HCT116 (cell line): Measurements from ENCODE around the gene FKBP1A. TPM values are rescaled to one million over a fixed set of nuclear protein-coding genes. Genes with fewer than 3 reads are reported as not detected.

Experiments
- ATAC-seq: fragments of 200-7000 bp; cut with Tn5 transposase; 2 replicates; pipeline ENCODE4 v1.9.1; 2020; ENCODE audit warnings: mild to moderate bottlenecking, moderate library complexity
- BruUV-seq: library from RNA; stranded (reverse); fragments of 400-500 nt; replicated peaks from 2 replicates; lab custom pipeline; 2021; lab: Mats Ljungman, UMichigan
- CTCF ChIA-PET: fragments of 300-600 bp; sonication (Branson Sonifier 250); formaldehyde crosslinking; loops from one replicate; lab custom pipeline; 2021; ENCODE audit warnings: antibody characterized with exemption; lab: Charles Lee
- POLR2A ChIA-PET: fragments of 300-600, 350-600 bp; sonication (Branson Sonifier 250); formaldehyde crosslinking; loops from one replicate; lab custom pipeline; 2021; ENCODE audit warnings: antibody characterized with exemption; lab: Charles Lee
- RAD21 ChIA-PET, 2 experiments: fragments of 300-600 bp; sonication (Branson Sonifier 250); formaldehyde crosslinking; loops; one replicate each; lab custom pipeline; 2023; ENCODE audit warnings: low total read pairs in 2 of 2; ENCODE audit not compliant: uncharacterized antibody in 2 of 2, unreplicated experiment in 2 of 2, low non-redundant PET in 1 of 2; lab: Charles Lee
- DNase-seq: peaks from one replicate; pipeline ENCODE4 v3.0.0-alpha.2; 2010; ENCODE audit warnings: low read depth, low spot score
- H2AFZ ChIP-seq: fragments of 200-600 bp; shearing (Covaris generic), sonication (generic); 2 replicates; pipeline ENCODE4 v1.6.1; 2017; ENCODE audit warnings: low read depth, mixed run types, mixed read lengths, antibody characterized with exemption, low read length; ENCODE audit not compliant: poor library complexity, severe bottlenecking
- H3K27ac ChIP-seq: 2 replicates; pipeline ENCODE4 v1.5.1; 2012; ENCODE audit warnings: low read depth, low read length
- H3K27me3 ChIP-seq: fragments of 200-600 bp; sonication (generic); 2 replicates; pipeline ENCODE4 v1.6.1; 2016; ENCODE audit warnings: mixed run types, low read length, mixed read lengths; ENCODE audit not compliant: insufficient read depth
- H3K36me3 ChIP-seq, 2 experiments: fragments of 200-500 bp in 1 of 2; fragments of 200-600 bp in 1 of 2; sonication (Bioruptor generic) in 1 of 2; sonication (generic) in 1 of 2; 2 replicates each; pipeline versions ENCODE4 v1.5.1 to v1.6.1; 2014 to 2016; ENCODE audit warnings: low read length in 2 of 2, inconsistent platforms in 1 of 2, mixed read lengths in 1 of 2, mixed run types in 1 of 2; ENCODE audit not compliant: insufficient read depth in 2 of 2, control insufficient read depth in 1 of 2
- H3K4me1 ChIP-seq, 2 experiments: fragments of 200-600 bp in 1 of 2; sonication (generic) in 1 of 2; 2 replicates each; pipeline versions ENCODE4 v1.5.1 to v1.6.1; 2012 to 2017; ENCODE audit warnings: low read length in 2 of 2, inconsistent platforms in 1 of 2, mild to moderate bottlenecking in 1 of 2, mixed read lengths in 1 of 2, mixed run types in 1 of 2, moderate library complexity in 1 of 2; ENCODE audit not compliant: insufficient read depth in 2 of 2, control insufficient read depth in 1 of 2
- H3K4me2 ChIP-seq: fragments of 200-600 bp; sonication (generic); 2 replicates; pipeline ENCODE4 v1.6.1; 2017; ENCODE audit warnings: mixed run types, low read length, mixed read lengths
- H3K4me3 ChIP-seq, 2 experiments: fragments of 200-600 bp in 1 of 2; sonication (generic) in 1 of 2; replicated peaks in 1 of 2; 2 replicates each; pipeline ENCODE4 v1.5.1; 2011 to 2016; ENCODE audit warnings: low read length in 2 of 2, control low read depth in 1 of 2, low read depth in 1 of 2, mild to moderate bottlenecking in 1 of 2, mixed read lengths in 1 of 2, mixed run types in 1 of 2
- H3K79me2 ChIP-seq: fragments of 200-600 bp; sonication (generic); 2 replicates; pipeline ENCODE4 v1.6.1; 2017; ENCODE audit warnings: mild to moderate bottlenecking, mixed run types, low read length, moderate library complexity, mixed read lengths; ENCODE audit not compliant: insufficient read depth
- H3K9ac ChIP-seq: fragments of 200-600 bp; sonication (generic); 2 replicates; pipeline ENCODE4 v1.6.1; 2016; ENCODE audit warnings: low read length, mixed read lengths
- H3K9me2 ChIP-seq: fragments of 200-600 bp; sonication (generic), shearing (Covaris generic); 2 replicates; pipeline ENCODE4 v1.6.1; 2017; ENCODE audit warnings: mixed run types, mild to moderate bottlenecking, moderate library complexity; ENCODE audit not compliant: insufficient read depth
- H3K9me3 ChIP-seq, 2 experiments: fragments of 200-500 bp in 1 of 2; fragments of 200-600 bp in 1 of 2; sonication (Bioruptor generic) in 1 of 2; sonication (generic) in 1 of 2; 2 replicates each; pipeline ENCODE4 v1.6.1; 2014 to 2017; ENCODE audit warnings: low read length in 2 of 2, mixed read lengths in 2 of 2, inconsistent platforms in 1 of 2, low read depth in 1 of 2, mild to moderate bottlenecking in 1 of 2, mixed run types in 1 of 2, moderate library complexity in 1 of 2; ENCODE audit not compliant: control insufficient read depth in 1 of 2, insufficient read depth in 1 of 2
- H4K20me1 ChIP-seq: fragments of 200-600 bp; sonication (generic), shearing (Covaris generic); 2 replicates; pipeline ENCODE4 v1.6.1; 2017; ENCODE audit warnings: mixed run types, mild to moderate bottlenecking, moderate library complexity; ENCODE audit not compliant: insufficient read depth
- ATF3 ChIP-seq: IDR thresholded peaks from 2 replicates; pipeline ENCODE4 v1.6.1; 2012
- CBX3 ChIP-seq: IDR thresholded peaks from 2 replicates; pipeline ENCODE4 v1.6.1; 2012; ENCODE audit warnings: low read depth
- CEBPB ChIP-seq: IDR thresholded peaks from 2 replicates; pipeline ENCODE4 v1.6.1; 2012; ENCODE audit warnings: low read depth
- CTCF ChIP-seq, 3 experiments: fragments of 200-600 bp in 1 of 3; sonication (generic) in 1 of 3; IDR thresholded peaks in 2 of 3; conservative IDR thresholded peaks in 1 of 3; 2 replicates each; pipeline ENCODE4 v1.5.1; 2012 to 2017; ENCODE audit warnings: low read depth in 2 of 3, low read length in 2 of 3, antibody characterized with exemption in 1 of 3, borderline replicate concordance in 1 of 3, control low read depth in 1 of 3, mild to moderate bottlenecking in 1 of 3, mixed read lengths in 1 of 3, mixed run types in 1 of 3, moderate library complexity in 1 of 3; ENCODE audit not compliant: insufficient read depth in 1 of 3
- ELF1 ChIP-seq: IDR thresholded peaks from 2 replicates; pipeline ENCODE4 v1.6.1; 2012; ENCODE audit warnings: low read depth, borderline replicate concordance
- EZH2phosphoT487 ChIP-seq: fragments of 200-600 bp; IDR thresholded peaks from 2 replicates; pipeline ENCODE4 v1.6.1; 2018; ENCODE audit warnings: antibody characterized with exemption, borderline replicate concordance
- FOSL1 ChIP-seq: IDR thresholded peaks from 2 replicates; pipeline ENCODE4 v1.6.1; 2012; ENCODE audit warnings: low read depth
- JUND ChIP-seq: IDR thresholded peaks from 2 replicates; pipeline ENCODE4 v1.6.1; 2012
- MAX ChIP-seq: IDR thresholded peaks from 2 replicates; pipeline ENCODE4 v1.6.1; 2012
- POLR2A ChIP-seq: IDR thresholded peaks from 2 replicates; pipeline ENCODE4 v1.7.0; 2011; ENCODE audit warnings: borderline replicate concordance; ENCODE audit not compliant: insufficient read depth, insufficient read length; ENCODE audit errors: extremely low read depth
- POLR2AphosphoS5 ChIP-seq: IDR thresholded peaks from 2 replicates; pipeline ENCODE4 v1.6.1; 2011; ENCODE audit warnings: mild to moderate bottlenecking, low read depth, low read length, moderate library complexity
- SIN3A ChIP-seq: IDR thresholded peaks from 2 replicates; pipeline ENCODE4 v1.6.1; 2012; ENCODE audit warnings: low read depth
- SP1 ChIP-seq: IDR thresholded peaks from 2 replicates; pipeline ENCODE4 v1.6.1; 2012; ENCODE audit warnings: low read depth
- SRF ChIP-seq: IDR thresholded peaks from 2 replicates; pipeline ENCODE4 v1.6.1; 2012; ENCODE audit warnings: low read depth
- TCF7L2 ChIP-seq: IDR thresholded peaks from 2 replicates; pipeline ENCODE4 v1.7.0; 2011; ENCODE audit warnings: borderline replicate concordance, inconsistent platforms; ENCODE audit not compliant: insufficient read depth, insufficient read length; ENCODE audit errors: extremely low read depth
- YY1 ChIP-seq: IDR thresholded peaks from 2 replicates; pipeline ENCODE4 v1.6.1; 2011; ENCODE audit warnings: low read length, low read depth, moderate library complexity, mild to moderate bottlenecking; ENCODE audit not compliant: insufficient replicate concordance; ENCODE audit errors: extremely low read depth
- ZBTB33 ChIP-seq: IDR thresholded peaks from 2 replicates; pipeline ENCODE4 v1.6.1; 2011; ENCODE audit warnings: mild to moderate bottlenecking, low read length, moderate library complexity; ENCODE audit not compliant: insufficient replicate concordance; ENCODE audit errors: extremely low read depth
- ZNF274 ChIP-seq: fragments of 200-500 bp; sonication (Bioruptor generic); IDR thresholded peaks from 2 replicates; pipeline ENCODE4 v1.6.1; 2014; ENCODE audit warnings: mild to moderate bottlenecking, low read depth, low read length, inconsistent platforms
- intact Hi-C: fragments of 100-400 bp; cut with micrococcal nuclease; formaldehyde crosslinking; loops from 2 replicates; pipeline ENCODE4 v1.10.0; 2022
- total RNA-seq: library from RNA; stranded (reverse); gene quantifications from one replicate; pipeline ENCODE4 v1.2.1, GENCODE V29; 2021; ENCODE audit not compliant: unreplicated experiment

The FKBP1A gene
- total RNA-seq, 1 experiment from 2014 or later, result 259 TPM

GRCh38 chr20:1415667-1416468 lies 23.0 kb upstream of the FKBP1A start:
- no peak overlapping the region for H2AFZ ChIP-seq

More at GRCh38 chr20:1415667-1416468, 23.0 kb upstream of the FKBP1A start:
- peak; percentile 97 for DNase-seq
- Histone ChIP-seq H3K4me1 (peaks cover 28 to 41% of the 10 kb centered on the region in 2 experiments), H3K27me3 (no peaks in the 10 kb centered on the region), H3K36me3 (no peaks in the 10 kb centered on the region), H3K9me2 (no peaks in the 10 kb centered on the region), H3K9me3 (peaks cover 0 to 5% of the 10 kb centered on the region in 2 experiments; a peak in 1 of 4 replicates), H3K4me3 (peak overlapping the region in 1 of 2 experiments; percentile 39; a peak in 2 of 4 replicates), H3K79me2 (no peaks in the 10 kb centered on the region), H3K9ac (peak overlapping the region; percentile 22), H3K4me2 (peak overlapping the region; percentile 75), H3K27ac (peak overlapping the region; percentile 65), H4K20me1 (no peaks in the 10 kb centered on the region)
- ChIA-PET CTCF (interaction anchor here (0.9 kb wide), 1 partner anchor 88 kb away, joined by 3 read pairs; no protein-coding TSS in a partner anchor), RAD21 (interaction anchor here in 1 of 2 experiments (1.7 kb wide), 1 partner anchor 16 kb away, joined by 5 read pairs; no protein-coding TSS in a partner anchor), POLR2A (no interaction called here)
- peak; percentile 85 for TF ChIP-seq ATF3
- peak; percentile 97 for TF ChIP-seq SP1
- TF ChIP-seq POLR2A, result no peak
- TF ChIP-seq CTCF (IDR thresholded peaks at IDR 0.05 in 2 of 3, conservative IDR thresholded peaks at IDR 0.05 in 1 of 3; ENCODE audit: borderline replicate concordance in 1 of 3, insufficient read depth in 1 of 3, low read depth in 2 of 3, low read length in 2 of 3), result no peak
- TF ChIP-seq ELF1, result peak; percentile 68
- TF ChIP-seq CEBPB, result peak; percentile 82
- TF ChIP-seq ZBTB33, result peak; percentile 60
- peak; percentile 97 for TF ChIP-seq TCF7L2
- TF ChIP-seq EZH2phosphoT487, result no peak
- no peak for TF ChIP-seq ZNF274
- TF ChIP-seq MAX, result peak; percentile 95
- peak; percentile 68; the same call in 1 of the 2 replicates for TF ChIP-seq POLR2AphosphoS5
- peak; percentile 100 for TF ChIP-seq FOSL1
- peak; percentile 100 for TF ChIP-seq CBX3
- peak; percentile 100 for TF ChIP-seq JUND
- peak; percentile 76 for TF ChIP-seq YY1
- TF ChIP-seq SIN3A, result peak; percentile 96
- TF ChIP-seq SRF, result peak; percentile 87
- peak; percentile 97 for ATAC-seq
- intact Hi-C loops, result no loop called here
- no TSS peak for BruUV-seq
